ENCODE measurements around the gene ADH5.

The ADH5 gene

DNA sequence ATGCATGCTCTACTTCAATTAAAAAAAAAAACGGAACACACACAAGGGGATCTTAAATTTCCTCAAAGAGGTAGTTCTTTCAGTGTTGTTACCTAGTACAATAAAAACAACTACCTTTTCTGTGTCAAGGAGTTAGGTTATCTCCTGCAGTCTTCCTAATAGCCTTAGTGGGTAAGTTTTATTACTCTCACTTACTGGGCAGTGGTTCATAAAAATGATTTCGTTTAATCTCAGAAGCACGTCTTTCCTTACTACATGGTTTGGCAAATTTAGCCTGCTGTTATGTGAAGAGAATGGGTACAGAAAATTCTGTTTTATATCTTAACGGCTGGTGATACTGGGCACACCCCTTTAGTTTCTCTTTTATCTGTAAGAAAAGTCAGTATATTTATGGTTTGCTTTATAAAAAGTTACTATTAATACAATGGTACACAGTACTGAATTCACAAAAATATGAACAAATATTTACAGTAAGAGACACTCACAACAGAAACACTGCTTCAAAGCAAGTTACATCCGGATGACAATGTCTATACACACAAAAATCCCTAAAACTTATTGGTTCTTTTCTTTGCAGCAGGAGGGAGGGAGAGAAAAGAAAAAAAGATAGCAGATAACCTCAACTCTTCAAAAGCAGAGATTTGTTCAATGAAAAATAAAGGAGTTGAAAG is 8.8 kb downstream of the ADH5 start:
- Mint-ChIP-seq H3K9me3 (no peaks in the 10 kb centered on the region), H3K27ac (no peak overlapping the region), H3K27me3 (ENCODE audit: low read depth) (no peaks in the 10 kb centered on the region), H3K4me1 (peaks cover 4% of the 10 kb centered on the region), H3K4me3 (no peak overlapping the region), H3K36me3 (ENCODE audit: low read depth) (peaks cover 86% of the 10 kb centered on the region)
- TF ChIP-seq, protein P1, sequence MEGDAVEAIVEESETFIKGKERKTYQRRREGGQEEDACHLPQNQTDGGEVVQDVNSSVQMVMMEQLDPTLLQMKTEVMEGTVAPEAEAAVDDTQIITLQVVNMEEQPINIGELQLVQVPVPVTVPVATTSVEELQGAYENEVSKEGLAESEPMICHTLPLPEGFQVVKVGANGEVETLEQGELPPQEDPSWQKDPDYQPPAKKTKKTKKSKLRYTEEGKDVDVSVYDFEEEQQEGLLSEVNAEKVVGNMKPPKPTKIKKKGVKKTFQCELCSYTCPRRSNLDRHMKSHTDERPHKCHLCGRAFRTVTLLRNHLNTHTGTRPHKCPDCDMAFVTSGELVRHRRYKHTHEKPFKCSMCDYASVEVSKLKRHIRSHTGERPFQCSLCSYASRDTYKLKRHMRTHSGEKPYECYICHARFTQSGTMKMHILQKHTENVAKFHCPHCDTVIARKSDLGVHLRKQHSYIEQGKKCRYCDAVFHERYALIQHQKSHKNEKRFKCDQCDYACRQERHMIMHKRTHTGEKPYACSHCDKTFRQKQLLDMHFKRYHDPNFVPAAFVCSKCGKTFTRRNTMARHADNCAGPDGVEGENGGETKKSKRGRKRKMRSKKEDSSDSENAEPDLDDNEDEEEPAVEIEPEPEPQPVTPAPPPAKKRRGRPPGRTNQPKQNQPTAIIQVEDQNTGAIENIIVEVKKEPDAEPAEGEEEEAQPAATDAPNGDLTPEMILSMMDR (IDR thresholded peaks at IDR 0.05; ENCODE audit: unreplicated experiment in 3 of 3), result no peak

GRCh38 chr4:99078931-99079624 is 9.5 kb downstream of the ADH5 start:
- TF ChIP-seq, protein P1 (IDR thresholded peaks at IDR 0.05; ENCODE audit: unreplicated experiment in 3 of 3), result no peak
- Mint-ChIP-seq H3K36me3 (ENCODE audit: low read depth) (peaks cover 87% of the 10 kb centered on the region), H3K9me3 (no peaks in the 10 kb centered on the region), H3K4me1 (peaks cover 4% of the 10 kb centered on the region), H3K27me3 (ENCODE audit: low read depth) (no peaks in the 10 kb centered on the region), H3K4me3 (no peak overlapping the region), H3K27ac (no peak overlapping the region)

GRCh38 chr4:99078336-99078735 is 10.3 kb downstream of the ADH5 start:
- Mint-ChIP-seq H3K9me3 (no peaks in the 10 kb centered on the region), H3K4me1 (peaks cover 4% of the 10 kb centered on the region), H3K27me3 (ENCODE audit: low read depth) (no peaks in the 10 kb centered on the region), H3K36me3 (ENCODE audit: low read depth) (peaks cover 87% of the 10 kb centered on the region), H3K4me3 (no peak overlapping the region), H3K27ac (no peak overlapping the region)
- TF ChIP-seq, protein P1 (IDR thresholded peaks at IDR 0.05; ENCODE audit: unreplicated experiment in 3 of 3), result no peak

DNA sequence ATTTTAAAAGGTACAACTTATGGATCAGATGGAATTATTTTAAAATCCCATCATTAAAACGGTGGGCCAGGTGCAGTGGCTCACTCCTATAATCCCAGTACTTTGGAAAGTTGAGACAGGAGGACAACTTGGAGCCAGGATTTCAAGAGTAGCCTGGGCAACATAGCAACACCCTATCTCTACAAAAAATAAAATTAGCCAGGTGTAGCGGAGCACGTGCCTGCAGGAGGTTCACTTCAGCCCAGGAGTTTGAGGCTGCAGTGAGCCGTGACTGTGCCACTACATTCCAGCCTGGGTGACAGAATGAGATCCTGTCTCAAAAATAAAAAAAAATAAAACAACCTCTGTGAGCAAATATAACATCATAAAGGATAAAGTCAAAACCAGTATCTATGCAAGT is 11.4 kb downstream of the ADH5 start:
- Mint-ChIP-seq H3K4me3 (no peak overlapping the region), H3K36me3 (ENCODE audit: low read depth) (peaks cover 85% of the 10 kb centered on the region), H3K9me3 (no peaks in the 10 kb centered on the region), H3K4me1 (peaks cover 4% of the 10 kb centered on the region), H3K27ac (peak overlapping the region in 2 of 3 experiments; percentile 24 to 57), H3K27me3 (ENCODE audit: low read depth) (no peaks in the 10 kb centered on the region)
- TF ChIP-seq, protein P1 (IDR thresholded peaks at IDR 0.05; ENCODE audit: unreplicated experiment in 3 of 3), result no peak

DNA sequence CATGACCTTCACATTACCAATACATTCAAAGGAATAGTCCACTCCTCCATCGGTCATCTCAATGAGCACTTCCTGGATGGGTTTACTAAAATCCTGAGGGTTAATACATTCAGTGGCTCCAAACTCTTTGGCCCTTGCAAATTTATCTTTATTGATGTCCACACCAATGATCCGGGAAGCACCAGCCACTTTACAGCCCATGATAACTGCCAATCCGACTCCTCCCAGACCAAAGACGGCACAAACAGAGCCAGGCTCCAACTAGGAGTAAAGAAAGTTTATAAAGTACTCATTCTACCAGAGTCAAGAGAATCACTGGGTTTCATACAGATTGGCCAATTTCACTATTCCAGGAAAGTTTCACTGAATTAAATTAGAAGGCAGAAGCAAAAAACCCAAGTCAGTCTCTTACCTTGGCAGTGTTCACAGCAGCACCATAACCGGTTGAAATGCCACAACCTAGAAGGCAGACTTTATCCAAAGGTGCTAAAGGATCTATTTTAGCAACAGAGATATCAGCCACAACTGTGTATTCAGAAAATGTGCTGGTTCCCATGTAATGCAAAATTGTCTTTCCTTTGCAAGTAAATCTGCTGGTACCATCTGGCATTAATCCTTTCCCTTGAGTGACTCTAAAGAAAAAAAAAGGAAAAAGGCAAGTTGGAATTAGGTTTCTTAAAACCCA is 12.2 kb downstream of the ADH5 start:
- H3K9me3 Mint-ChIP-seq, result no peaks in the 10 kb centered on the region
- TF ChIP-seq, protein P1 (IDR thresholded peaks at IDR 0.05; ENCODE audit: unreplicated experiment in 3 of 3), result no peak
- no peak overlapping the region for H3K27ac Mint-ChIP-seq
- H3K4me1 Mint-ChIP-seq, result no peaks in the 10 kb centered on the region
- no peaks in the 10 kb centered on the region for H3K27me3 Mint-ChIP-seq (ENCODE audit: low read depth)
- H3K36me3 Mint-ChIP-seq (ENCODE audit: low read depth), result peaks cover 87% of the 10 kb centered on the region
- no peak overlapping the region for H3K4me3 Mint-ChIP-seq
